Putamen (tissue), 1 donor: Measurements from ENCODE around the gene SENP3.
"Not testable (repeated sequence)": the region's sequence is repeated elsewhere in the genome, so short reads cannot be mapped to it uniquely, and the experiment has no call there.

Source experiments
- DNase-seq: peaks from one replicate; pipeline ENCODE4 v3.0.0-alpha.2; 2016; ENCODE audit warnings: low spot score

The SENP3 gene

DNA sequence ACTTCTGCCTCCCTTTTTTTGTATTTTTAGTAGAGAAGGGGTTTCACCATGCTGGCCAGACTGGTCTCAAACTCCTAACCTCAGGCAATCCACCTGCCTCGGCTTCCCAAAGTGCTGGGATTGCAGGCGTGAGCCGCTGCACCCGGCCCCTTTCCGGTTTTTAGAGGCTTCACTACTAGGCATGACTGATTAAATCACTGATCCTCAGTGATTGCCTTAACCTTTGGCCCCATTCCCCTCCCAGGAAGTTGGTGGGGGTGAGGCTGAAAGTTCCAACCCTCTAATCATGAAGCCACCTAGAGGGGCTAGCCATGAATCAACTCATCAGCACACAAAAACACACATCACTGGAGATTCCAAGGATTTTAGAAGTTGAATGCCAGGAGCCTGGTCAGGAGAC, 35.8 kb downstream of the SENP3 start:
- DNase-seq = not testable (repeated sequence)

DNA sequence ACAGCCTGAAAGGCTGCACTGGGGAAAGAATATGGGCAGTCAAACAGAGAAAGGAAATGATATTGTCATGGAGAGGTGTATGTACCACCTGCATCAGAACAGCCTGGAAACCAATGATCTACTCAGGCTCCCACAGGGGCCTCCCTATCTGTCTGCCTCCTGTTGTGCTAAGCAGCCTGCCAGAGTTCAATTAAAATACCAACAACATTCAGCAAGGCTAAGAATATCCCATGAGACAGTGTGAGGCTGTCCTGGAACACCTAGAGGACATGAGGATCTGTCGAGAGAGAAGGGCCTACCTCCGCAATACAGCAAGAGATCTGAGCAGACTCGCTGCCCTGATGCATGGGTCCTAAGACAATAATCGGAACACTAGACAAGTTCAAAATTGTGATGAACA, 44.6 kb downstream of the SENP3 start:
- DNase-seq = no peak

DNA sequence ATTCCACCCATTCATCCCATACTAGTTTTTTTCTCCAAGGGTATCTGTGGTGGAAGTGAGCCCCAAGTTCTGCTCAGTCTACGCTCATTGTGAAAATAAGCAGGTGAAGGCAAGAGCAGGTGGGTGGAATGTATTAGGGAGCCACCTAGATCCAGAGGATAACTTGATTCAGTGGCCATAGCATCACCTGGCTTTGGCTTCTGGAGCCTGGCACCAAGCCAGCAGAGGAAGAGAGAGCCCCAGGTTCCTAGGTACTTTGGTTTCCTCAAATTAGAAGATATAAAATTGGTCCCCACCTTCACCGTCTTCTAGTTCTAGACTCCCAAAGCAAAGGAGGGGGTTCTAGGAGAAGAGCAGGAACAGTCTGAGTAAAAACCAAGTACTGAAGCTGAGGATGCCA, 48.9 kb downstream of the SENP3 start:
- DNase-seq = no peak

DNA sequence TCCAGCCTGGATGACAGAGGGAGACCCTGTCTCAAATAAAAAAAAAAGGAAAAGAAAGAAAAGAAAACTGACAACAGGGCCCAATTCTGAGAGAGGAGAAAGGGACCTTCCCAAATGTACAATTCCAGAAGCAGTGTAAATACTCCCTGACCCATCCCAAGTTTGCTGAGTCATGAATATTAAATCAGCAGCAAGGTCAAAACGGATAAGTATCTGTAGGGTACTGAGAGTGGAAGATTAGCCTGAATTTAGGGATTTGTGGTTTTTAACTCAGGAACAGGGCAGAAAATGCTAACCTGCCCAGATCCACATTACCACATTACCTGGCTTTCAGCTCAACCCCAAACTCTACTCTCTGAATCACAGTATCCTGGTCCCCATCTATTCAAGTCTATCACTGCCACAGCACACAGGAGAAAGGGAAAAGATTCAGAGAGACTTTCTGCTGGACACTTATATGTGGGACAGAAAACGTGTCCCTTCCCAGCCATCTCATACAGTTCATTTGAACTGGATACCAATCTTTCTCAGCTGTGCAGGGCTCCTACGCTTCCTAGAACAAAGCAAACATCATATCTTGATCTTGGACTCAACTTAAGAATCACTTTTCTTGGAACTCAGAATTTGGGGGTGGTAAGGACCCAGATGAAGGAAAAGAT, 50.0 kb downstream of the SENP3 start:
- DNase-seq = no peak

DNA sequence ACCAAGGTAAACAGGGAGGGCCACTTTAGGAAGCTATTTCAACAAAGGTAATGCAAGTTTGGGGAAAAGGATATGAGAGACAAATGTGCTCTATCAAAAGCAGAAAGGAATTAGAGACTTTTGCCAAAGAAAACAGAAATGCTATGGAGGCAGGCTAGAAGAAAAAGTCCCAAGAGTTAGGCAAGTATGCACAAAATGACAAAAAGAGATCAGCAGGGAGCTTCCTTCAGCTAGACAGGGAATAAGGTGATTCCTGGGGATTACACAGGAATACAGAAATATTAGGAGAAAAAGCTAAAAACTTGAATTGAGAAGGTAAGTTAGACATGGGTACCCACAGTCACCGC, 50.5 kb downstream of the SENP3 start:
- no peak for DNase-seq

DNA sequence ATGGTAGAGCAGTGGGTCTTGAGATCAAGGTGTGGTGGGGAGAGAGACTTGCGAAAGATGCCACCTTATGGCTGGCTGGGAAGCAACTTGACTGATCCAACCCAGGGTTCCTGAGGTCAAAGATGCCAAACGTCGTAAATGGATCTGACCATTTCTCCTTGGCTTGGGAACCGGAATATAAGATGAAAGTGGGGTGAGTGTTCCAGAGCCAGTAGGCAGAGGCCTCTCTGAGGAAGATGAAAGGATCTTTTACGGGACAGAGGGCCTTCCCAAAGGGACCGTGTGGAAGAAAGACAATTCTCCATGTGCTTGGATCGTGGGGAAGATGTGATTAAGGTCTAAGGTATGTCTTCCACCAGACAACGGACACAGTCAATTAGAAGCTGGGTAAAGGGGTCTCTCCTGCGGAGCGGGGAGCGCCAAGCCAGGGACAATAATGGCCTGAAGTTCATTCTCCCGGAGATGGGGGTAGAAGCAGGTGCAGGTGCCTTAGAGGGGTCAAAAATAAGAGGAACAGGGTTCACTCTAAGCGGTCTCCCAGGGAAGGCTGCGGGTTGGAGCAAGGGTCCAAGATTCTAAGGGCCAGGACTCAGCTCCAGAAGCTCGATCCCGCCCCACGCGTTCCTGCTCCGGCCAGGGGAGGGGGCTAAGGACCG, 52.2 kb downstream of the SENP3 start:
- no peak for DNase-seq

DNA sequence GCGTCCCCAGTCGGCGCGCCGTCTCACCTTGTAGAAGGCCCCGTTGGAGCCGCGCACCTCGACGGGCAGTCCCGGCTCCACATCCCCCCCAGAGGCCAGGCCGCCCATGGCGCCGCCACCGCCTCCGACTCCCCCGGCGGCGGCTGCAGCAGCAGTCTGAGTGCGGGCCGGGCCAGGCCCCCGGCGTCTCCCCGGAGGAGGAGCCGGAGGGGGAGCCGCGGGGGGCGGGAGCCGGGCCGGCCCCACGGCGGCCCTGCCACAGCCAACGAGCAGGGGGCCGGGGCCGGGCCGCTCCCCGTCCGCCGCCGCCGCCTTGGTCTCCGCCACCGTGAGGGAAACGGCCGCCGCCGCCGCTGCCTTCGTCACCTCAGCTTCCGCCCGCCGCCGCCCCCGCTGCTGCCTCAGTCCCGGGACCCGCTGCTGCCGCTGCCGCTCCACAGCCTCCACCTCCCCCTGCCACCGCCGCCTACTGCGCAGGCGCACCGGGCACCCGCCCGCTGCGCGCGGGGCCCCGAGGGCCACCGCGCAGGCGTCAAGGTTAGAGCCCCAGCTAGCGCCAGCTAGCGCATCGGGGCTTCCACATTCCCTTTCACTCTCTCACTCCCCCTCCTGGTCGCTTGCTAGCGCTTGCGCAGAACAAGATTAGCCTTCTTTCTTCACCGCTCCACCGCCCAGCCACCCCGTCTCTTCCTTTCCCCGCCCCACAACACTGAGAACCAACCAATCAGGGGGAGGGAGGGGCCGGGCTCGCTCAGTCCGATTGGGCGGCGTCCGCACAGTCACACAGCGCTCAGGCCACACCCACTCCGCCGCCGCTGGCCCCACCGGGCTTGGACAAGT, 52.9 kb downstream of the SENP3 start, which contains the start of gene FXR2:
FXR2 (minus strand) TSS at position 473 of the 840 bp plus-strand sequence; CDS start at position 108, 365 bp downstream.
- peak; percentile 100 for DNase-seq

DNA sequence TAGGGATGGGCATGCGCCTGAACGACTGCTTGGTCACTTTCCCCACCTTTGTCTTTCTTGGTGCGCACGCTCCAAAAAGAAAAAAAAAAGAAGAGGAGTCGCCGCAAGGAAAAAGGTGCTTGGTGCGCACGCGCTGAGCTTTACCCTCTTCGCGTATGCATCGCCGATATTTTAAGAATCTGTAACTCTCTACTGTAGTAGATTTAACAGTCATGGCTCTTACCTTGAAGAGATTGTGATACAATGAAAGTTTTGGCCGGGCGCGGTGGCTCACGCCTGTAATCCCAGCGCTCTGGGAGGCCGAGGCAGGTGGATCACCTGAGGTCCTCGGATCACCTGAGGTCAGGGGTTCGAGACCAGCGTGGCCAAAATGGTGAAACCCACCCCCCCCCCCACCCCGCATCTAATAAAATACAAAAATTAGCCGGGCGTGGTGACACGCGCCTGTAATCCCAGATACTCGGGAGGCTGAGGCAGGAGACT, 53.6 kb downstream of the SENP3 start:
- DNase-seq = no peak

DNA sequence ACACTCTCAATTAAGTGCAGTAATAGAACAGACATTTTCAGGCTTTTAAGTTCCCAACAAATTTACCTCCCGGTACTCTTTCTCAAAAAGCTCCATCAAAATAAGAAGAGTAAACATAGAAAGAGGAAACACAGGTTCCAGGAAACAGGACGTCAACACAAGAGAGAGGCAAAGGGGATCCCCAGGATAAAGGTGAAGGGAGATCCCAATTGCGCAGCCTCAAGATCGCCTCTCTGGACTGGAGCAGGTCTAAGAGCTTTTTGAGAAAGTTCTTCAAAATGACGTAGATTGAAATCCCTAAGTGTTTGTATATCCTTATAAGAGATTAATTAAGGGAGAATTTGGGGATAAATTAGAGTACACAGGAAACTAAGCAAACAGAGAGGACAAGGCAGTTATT, 56.9 kb downstream of the SENP3 start:
- no peak for DNase-seq

DNA sequence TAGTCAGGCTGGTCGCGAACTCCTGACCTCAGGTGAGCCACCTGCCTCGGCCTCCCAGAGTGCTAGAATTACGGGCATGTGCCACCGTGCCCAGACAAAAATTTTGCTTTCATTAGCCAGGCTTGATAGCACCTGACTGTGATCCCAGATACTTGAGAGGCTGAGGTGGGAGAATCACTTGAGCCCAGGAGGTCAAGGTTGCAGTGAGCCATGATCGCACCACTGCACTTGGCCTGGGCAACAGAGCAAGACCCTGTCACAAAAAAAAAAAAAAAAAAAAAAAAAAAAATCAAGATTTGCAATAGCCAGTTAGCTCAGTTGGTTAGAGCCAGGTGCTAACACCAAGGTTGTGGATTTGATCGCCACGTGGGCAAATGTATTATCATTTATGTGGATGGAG, 59.1 kb downstream of the SENP3 start:
- DNase-seq = no peak
